Keratinocyte (primary cell): Measurements from ENCODE around the gene LRIG1. TPM values are rescaled to one million over a fixed set of nuclear protein-coding genes. Genes with fewer than 3 reads are reported as not detected.

ENCODE experiments used
- DNase-seq: peaks from one replicate; pipeline ENCODE4 v3.0.0-alpha.2; 2011; ENCODE audit warnings: low read depth, missing footprints, low spot score
- FAIRE-seq: peaks from 2 replicates; lab custom pipeline; 2011; peaks lifted over from hg19 to GRCh38; lab: Jason Lieb, UNC
- H2AFZ ChIP-seq: 2 replicates; pipeline ENCODE4 v1.6.0; 2012; ENCODE audit warnings: low read length, control low read depth, inconsistent platforms; ENCODE audit not compliant: control insufficient read depth
- H3K27ac ChIP-seq: 2 replicates; pipeline ENCODE4 v1.5.1; 2011; ENCODE audit warnings: low read length; ENCODE audit not compliant: control insufficient read depth, insufficient read depth
- H3K27me3 ChIP-seq: 3 replicates; pipeline ENCODE4 v1.6.0; 2011; ENCODE audit warnings: low read length; ENCODE audit not compliant: control insufficient read depth, insufficient read depth; ENCODE audit errors: extremely low read depth
- H3K36me3 ChIP-seq, 2 experiments: 2 replicates in 1 of 2; 3 replicates in 1 of 2; pipeline ENCODE4 v1.5.1; 2011; ENCODE audit warnings: low read length in 2 of 2, mild to moderate bottlenecking in 1 of 2; ENCODE audit not compliant: control insufficient read depth in 2 of 2, insufficient read depth in 2 of 2; ENCODE audit errors: extremely low read depth in 1 of 2
- H3K4me1 ChIP-seq: 3 replicates; pipeline ENCODE4 v1.5.1; 2011; ENCODE audit warnings: low read length; ENCODE audit not compliant: control insufficient read depth, insufficient read depth; ENCODE audit errors: extremely low read depth
- H3K4me2 ChIP-seq: 3 replicates; pipeline ENCODE4 v1.6.0; 2011; ENCODE audit warnings: low read depth, low read length; ENCODE audit not compliant: control insufficient read depth, insufficient read depth; ENCODE audit errors: extremely low read depth
- H3K4me3 ChIP-seq, 3 experiments: fragments of 200-600 bp in 1 of 3; sonication (generic) in 1 of 3; 2 replicates in 2 of 3; 3 replicates in 1 of 3; pipeline ENCODE4 v1.5.1; 2011 to 2016; ENCODE audit warnings: low read length in 3 of 3, mild to moderate bottlenecking in 3 of 3, control low read depth in 2 of 3, inconsistent platforms in 1 of 3, low read depth in 1 of 3, mixed read lengths in 1 of 3, mixed run types in 1 of 3, moderate library complexity in 1 of 3; ENCODE audit not compliant: control insufficient read depth in 2 of 3, insufficient read depth in 2 of 3; ENCODE audit errors: extremely low read depth in 1 of 3
- H3K79me2 ChIP-seq: 2 replicates; pipeline ENCODE4 v1.6.0; 2012; ENCODE audit warnings: low read length; ENCODE audit not compliant: control insufficient read depth, insufficient read depth
- H3K9ac ChIP-seq: 3 replicates; pipeline ENCODE4 v1.6.0; 2011; ENCODE audit warnings: low read length; ENCODE audit not compliant: control insufficient read depth, insufficient read depth; ENCODE audit errors: extremely low read depth
- H3K9me1 ChIP-seq: 3 replicates; pipeline ENCODE4 v1.6.0; 2011; ENCODE audit warnings: low read length; ENCODE audit not compliant: control insufficient read depth, insufficient read depth; ENCODE audit errors: extremely low read depth
- H3K9me3 ChIP-seq: 2 replicates; pipeline ENCODE4 v1.5.1; 2012; ENCODE audit warnings: low read depth, low read length; ENCODE audit not compliant: control insufficient read depth
- H4K20me1 ChIP-seq: 3 replicates; pipeline ENCODE4 v1.6.0; 2011; ENCODE audit warnings: low read length; ENCODE audit not compliant: control insufficient read depth, insufficient read depth; ENCODE audit errors: extremely low read depth
- EZH2 ChIP-seq: IDR thresholded peaks from one replicate; pipeline ENCODE4 v1.6.1; 2012; ENCODE audit warnings: inconsistent platforms, mild to moderate bottlenecking, low read length, moderate library complexity
- dilution Hi-C: fragments of 300-500 bp; cut with MboI; formaldehyde crosslinking; loops from one replicate; pipeline ENCODE4 v1.7.0; 2020; ENCODE audit warnings: low sequenced_read_pairs; ENCODE audit not compliant: extremely low pct_ligation_motif_present
- polyA plus RNA-seq, 5 experiments: library from polyadenylated mRNA; depleted of rRNA in 3 of 5; stranded (reverse) in 3 of 5; stranded (forward) in 1 of 5; unstranded in 1 of 5; fragments of >200 nt; gene quantifications; 1 replicate in 1 of 5; 2 replicates in 3 of 5; 3 replicates in 1 of 5; pipeline versions ENCODE4 v1.2.1 to v1.2.3, GENCODE V29; 2011 to 2012; ENCODE audit warnings: missing spikeins in 2 of 5, low read depth in 1 of 5, low replicate concordance in 1 of 5
- TF ChIP-seq, protein P1 (sequence below), 3 experiments: IDR thresholded peaks in 1 of 3; conservative IDR thresholded peaks in 1 of 3; optimal IDR thresholded peaks in 1 of 3; 2 replicates in 2 of 3; 3 replicates in 1 of 3; pipeline versions ENCODE3 to v1.5.1; 2011; ENCODE audit warnings: low read length in 3 of 3, mild to moderate bottlenecking in 3 of 3, moderate library complexity in 2 of 3, control low read depth in 1 of 3, inconsistent platforms in 1 of 3; ENCODE audit not compliant: insufficient read depth in 2 of 3; ENCODE audit errors: extremely low read depth in 1 of 3

The LRIG1 gene
- polyA plus RNA-seq, 1 donor (not counting 4 experiments of a cell fraction or from before 2014, with no cell fraction given) = 17.2 TPM

DNA sequence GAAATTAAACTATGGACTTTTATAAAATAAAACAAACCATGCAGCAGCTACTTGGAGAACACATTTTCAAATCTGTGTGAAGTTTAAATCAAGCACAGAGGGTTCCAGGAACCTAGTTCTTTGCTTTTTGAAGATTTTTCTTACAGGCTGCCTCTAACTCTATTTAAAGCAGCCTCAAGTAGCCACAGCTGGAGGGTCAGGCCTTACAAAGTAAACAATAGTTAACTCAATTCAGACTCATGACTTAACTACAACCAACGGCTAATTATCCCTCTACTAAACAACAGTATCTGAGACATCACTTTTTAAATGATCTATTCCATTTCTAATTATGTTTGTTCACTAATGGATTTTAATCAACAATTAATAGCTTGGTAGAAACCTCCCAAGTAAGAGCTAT, 9.8 kb downstream of the LRIG1 start:
- Histone ChIP-seq H3K27me3 (no peaks in the 10 kb centered on the region), H3K4me2 (no peak overlapping the region), H3K4me3 (no peak overlapping the region), H3K9me1 (no peaks in the 10 kb centered on the region), H3K9me3 (no peaks in the 10 kb centered on the region), H3K9ac (no peak overlapping the region), H3K79me2 (peaks cover 54% of the 10 kb centered on the region), H3K4me1 (no peaks in the 10 kb centered on the region), H4K20me1 (no peaks in the 10 kb centered on the region), H3K36me3 (no peaks in the 10 kb centered on the region), H3K27ac (no peak overlapping the region), H2AFZ (no peak overlapping the region)
- dilution Hi-C loops = no loop called here
- FAIRE-seq (no peak), DNase-seq (no peak)
- TF ChIP-seq, protein P1, sequence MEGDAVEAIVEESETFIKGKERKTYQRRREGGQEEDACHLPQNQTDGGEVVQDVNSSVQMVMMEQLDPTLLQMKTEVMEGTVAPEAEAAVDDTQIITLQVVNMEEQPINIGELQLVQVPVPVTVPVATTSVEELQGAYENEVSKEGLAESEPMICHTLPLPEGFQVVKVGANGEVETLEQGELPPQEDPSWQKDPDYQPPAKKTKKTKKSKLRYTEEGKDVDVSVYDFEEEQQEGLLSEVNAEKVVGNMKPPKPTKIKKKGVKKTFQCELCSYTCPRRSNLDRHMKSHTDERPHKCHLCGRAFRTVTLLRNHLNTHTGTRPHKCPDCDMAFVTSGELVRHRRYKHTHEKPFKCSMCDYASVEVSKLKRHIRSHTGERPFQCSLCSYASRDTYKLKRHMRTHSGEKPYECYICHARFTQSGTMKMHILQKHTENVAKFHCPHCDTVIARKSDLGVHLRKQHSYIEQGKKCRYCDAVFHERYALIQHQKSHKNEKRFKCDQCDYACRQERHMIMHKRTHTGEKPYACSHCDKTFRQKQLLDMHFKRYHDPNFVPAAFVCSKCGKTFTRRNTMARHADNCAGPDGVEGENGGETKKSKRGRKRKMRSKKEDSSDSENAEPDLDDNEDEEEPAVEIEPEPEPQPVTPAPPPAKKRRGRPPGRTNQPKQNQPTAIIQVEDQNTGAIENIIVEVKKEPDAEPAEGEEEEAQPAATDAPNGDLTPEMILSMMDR (optimal IDR thresholded peaks at IDR 0.05 in 1 of 3, IDR thresholded peaks at IDR 0.05 in 1 of 3, conservative IDR thresholded peaks at IDR 0.05 in 1 of 3; ENCODE audit: extremely low read depth in 1 of 3, insufficient read depth in 2 of 3, low read length in 3 of 3) = no peak
- TF ChIP-seq EZH2 = no peak

DNA sequence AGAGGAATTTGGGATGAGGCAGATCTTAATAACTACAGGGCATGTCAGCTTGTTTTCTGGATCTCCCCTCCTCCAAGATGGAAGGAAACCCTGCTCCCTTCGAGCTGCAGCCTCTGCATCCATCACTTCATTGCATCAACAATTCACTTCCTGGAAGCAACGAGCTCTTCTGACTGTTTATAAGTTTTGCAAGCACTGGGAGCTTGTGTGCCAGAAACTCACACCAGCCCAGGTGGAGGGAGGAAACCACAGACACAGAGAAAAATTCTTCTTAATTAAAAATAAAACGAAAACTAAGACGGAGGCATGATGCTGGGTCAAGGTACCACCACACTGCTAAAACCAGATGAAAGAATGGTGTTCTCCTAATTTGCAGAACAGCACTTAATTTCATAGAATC, 10.6 kb downstream of the LRIG1 start:
- Histone ChIP-seq H3K27me3 (no peaks in the 10 kb centered on the region), H3K4me2 (no peak overlapping the region), H3K9me3 (no peaks in the 10 kb centered on the region), H3K4me1 (peaks cover 4% of the 10 kb centered on the region), H3K27ac (no peak overlapping the region), H3K4me3 (no peak overlapping the region), H4K20me1 (no peaks in the 10 kb centered on the region), H2AFZ (no peak overlapping the region), H3K9ac (no peak overlapping the region), H3K79me2 (peaks cover 53% of the 10 kb centered on the region), H3K9me1 (no peaks in the 10 kb centered on the region), H3K36me3 (no peaks in the 10 kb centered on the region)
- DNase-seq = no peak
- dilution Hi-C loops = no loop called here
- TF ChIP-seq, protein P1 (optimal IDR thresholded peaks at IDR 0.05 in 1 of 3, IDR thresholded peaks at IDR 0.05 in 1 of 3, conservative IDR thresholded peaks at IDR 0.05 in 1 of 3; ENCODE audit: extremely low read depth in 1 of 3, insufficient read depth in 2 of 3, low read length in 3 of 3) = no peak
- TF ChIP-seq EZH2 = no peak
- peak; percentile 43 for FAIRE-seq
